ENCODE results near the gene LRP1B.

DNA sequence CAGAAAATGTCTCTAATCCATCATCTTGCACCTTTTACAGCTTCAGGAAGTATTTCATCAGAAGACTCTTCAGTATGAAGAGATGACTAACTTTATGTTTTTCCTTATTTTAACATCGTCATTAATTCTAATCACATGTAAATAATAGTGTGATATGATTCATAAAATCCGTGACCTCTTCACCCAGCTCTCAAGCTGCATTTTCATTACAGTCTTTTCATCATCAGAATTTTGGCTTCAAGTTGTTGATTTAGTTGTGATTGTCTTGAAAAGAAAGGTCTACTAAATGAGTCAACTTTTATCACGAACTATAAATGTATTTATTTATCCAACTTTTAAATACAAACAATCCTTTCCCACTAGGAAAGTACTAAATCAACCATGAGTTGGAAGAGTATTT, 410.3 kb downstream of the LRP1B start:
- no peak for TF ChIP-seq CTCF (IDR thresholded peaks at IDR 0.05)
- TF ChIP-seq POLR2A (IDR thresholded peaks at IDR 0.05), result no peak
- no peak for TF ChIP-seq POLR2AphosphoS5 (IDR thresholded peaks at IDR 0.05)

Measured in breast epithelium (tissue), 3 donors.